Neural progenitor cell (in vitro differentiated cells): ENCODE results near the gene GRM2. TPM values are rescaled to one million over a fixed set of nuclear protein-coding genes. Genes with fewer than 3 reads are reported as not detected.

Source experiments
- DNase-seq: peaks from one replicate; pipeline ENCODE4 v3.0.0-alpha.2; 2016; ENCODE audit warnings: low spot score
- H2AFZ ChIP-seq: fragments of 200-600 bp; sonication (generic); replicated peaks from 2 replicates; pipeline ENCODE4 v1.6.1; 2016; ENCODE audit warnings: antibody characterized with exemption
- H3F3A ChIP-seq: fragments of 200-600 bp; sonication (generic); 2 replicates; pipeline ENCODE4 v1.6.1; 2016; ENCODE audit warnings: antibody characterized with exemption, low read depth
- H3K27ac ChIP-seq: fragments of 200-600 bp; sonication (generic); 2 replicates; pipeline ENCODE4 v1.5.1; 2016; ENCODE audit warnings: mild to moderate bottlenecking
- H3K27me3 ChIP-seq: fragments of 200-600 bp; sonication (generic); 2 replicates; pipeline ENCODE4 v1.6.1; 2016; ENCODE audit warnings: mild to moderate bottlenecking, moderate library complexity
- H3K36me3 ChIP-seq: fragments of 200-600 bp; sonication (generic); 2 replicates; pipeline ENCODE4 v1.5.1; 2016
- H3K4me1 ChIP-seq: fragments of 200-600 bp; sonication (generic); 2 replicates; pipeline ENCODE4 v1.6.1; 2016; ENCODE audit warnings: mixed run types
- H3K4me2 ChIP-seq: fragments of 200-600 bp; sonication (generic); 2 replicates; pipeline ENCODE4 v1.6.1; 2016
- H3K4me3 ChIP-seq: fragments of 200-600 bp; sonication (generic); 2 replicates; pipeline ENCODE4 v1.5.1; 2016
- H3K79me2 ChIP-seq: fragments of 200-600 bp; sonication (generic); 2 replicates; pipeline ENCODE4 v1.6.1; 2016; ENCODE audit warnings: low read depth
- H3K9ac ChIP-seq: fragments of 200-600 bp; sonication (generic); 2 replicates; pipeline ENCODE4 v1.6.1; 2016
- H3K9me3 ChIP-seq: fragments of 200-600 bp; sonication (generic); 2 replicates; pipeline ENCODE4 v1.5.1; 2016; ENCODE audit warnings: low read depth
- H4K20me1 ChIP-seq: fragments of 200-600 bp; sonication (generic); 2 replicates; pipeline ENCODE4 v1.6.1; 2016; ENCODE audit warnings: low read depth
- H3K27ac Mint-ChIP-seq: 3 replicates; pipeline ENCODE4 v1.8.0; 2021; ENCODE audit warnings: mixed read lengths
- H3K27me3 Mint-ChIP-seq: 2 replicates; pipeline ENCODE4 v1.8.0; 2022; ENCODE audit warnings: low read depth, mild to moderate bottlenecking, inconsistent platforms, moderate library complexity, mixed read lengths; ENCODE audit not compliant: insufficient read depth
- H3K36me3 Mint-ChIP-seq: 3 replicates; pipeline ENCODE4 v1.8.0; 2021; ENCODE audit warnings: mixed read lengths
- H3K4me1 Mint-ChIP-seq: 3 replicates; pipeline ENCODE4 v1.8.0; 2021; ENCODE audit warnings: mixed read lengths
- H3K4me3 Mint-ChIP-seq: 3 replicates; pipeline ENCODE4 v1.8.0; 2021; ENCODE audit warnings: mild to moderate bottlenecking, moderate library complexity, mixed read lengths
- H3K9me3 Mint-ChIP-seq: 3 replicates; pipeline ENCODE4 v1.8.0; 2020; ENCODE audit warnings: mixed read lengths
- EZH2 ChIP-seq: fragments of 200-600 bp; sonication (generic); IDR thresholded peaks from 2 replicates; pipeline ENCODE4 v1.6.1; 2017; ENCODE audit warnings: antibody characterized with exemption, mild to moderate bottlenecking, moderate library complexity
- EZH2phosphoT487 ChIP-seq: fragments of 200-600 bp; sonication (generic); IDR thresholded peaks from 2 replicates; pipeline ENCODE4 v1.6.1; 2017; ENCODE audit warnings: antibody characterized with exemption
- total RNA-seq: library from RNA; depleted of rRNA; stranded (reverse); fragments of >200 nt; gene quantifications from 2 replicates; pipeline ENCODE4 v1.2.3, GENCODE V29; 2015; ENCODE audit warnings: low replicate concordance
- TF ChIP-seq, protein P1 (sequence below): fragments of 200-600 bp; sonication (generic); IDR thresholded peaks from 2 replicates; pipeline ENCODE4 v1.5.1; 2017; ENCODE audit warnings: antibody characterized with exemption, mild to moderate bottlenecking

Gene GRM2
- total RNA-seq, 1 donor from 2014 or later: 1.9 TPM

DNA sequence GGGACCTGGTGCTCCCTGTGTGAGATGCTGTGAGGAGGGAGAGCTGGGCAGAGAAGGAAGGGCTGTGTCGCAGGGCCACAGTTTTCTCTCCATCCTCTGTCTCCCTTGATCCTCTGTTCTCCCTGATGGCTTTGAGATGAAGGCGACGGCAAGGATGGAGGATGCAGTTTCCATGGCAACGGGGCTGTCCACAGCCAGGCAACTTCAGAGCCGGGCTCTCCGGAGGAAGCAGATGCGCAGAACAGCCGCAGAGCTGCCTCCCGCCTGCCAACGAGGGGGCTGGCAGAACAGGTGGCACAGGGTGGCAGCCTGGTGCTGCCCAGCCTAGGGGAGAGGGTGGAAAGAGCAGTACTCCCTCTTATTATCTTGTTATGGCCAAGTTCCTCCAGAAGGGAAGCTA lies 9.9 kb upstream of the GRM2 start:
- H3K4me1 Mint-ChIP-seq: peaks cover 2% of the 10 kb centered on the region
- H3K9ac ChIP-seq: no peak overlapping the region
- H3K9me3 ChIP-seq: no peaks in the 10 kb centered on the region
- peaks cover 3% of the 10 kb centered on the region for H3K36me3 Mint-ChIP-seq
- H3K4me1 ChIP-seq: peaks cover 3% of the 10 kb centered on the region
- H4K20me1 ChIP-seq: no peaks in the 10 kb centered on the region
- peaks cover 4% of the 10 kb centered on the region for H3K27me3 Mint-ChIP-seq
- H3K36me3 ChIP-seq: no peaks in the 10 kb centered on the region
- no peak overlapping the region for H3K27ac Mint-ChIP-seq
- no peaks in the 10 kb centered on the region for H3K79me2 ChIP-seq
- no peaks in the 10 kb centered on the region for H3K27me3 ChIP-seq
- no peak overlapping the region for H3K4me3 ChIP-seq
- no peak overlapping the region for H2AFZ ChIP-seq
- H3K4me3 Mint-ChIP-seq: no peak overlapping the region
- H3K27ac ChIP-seq: no peak overlapping the region
- no peak overlapping the region for H3K4me2 ChIP-seq
- TF ChIP-seq EZH2 (no peak), EZH2phosphoT487 (no peak)
- TF ChIP-seq, protein P1, sequence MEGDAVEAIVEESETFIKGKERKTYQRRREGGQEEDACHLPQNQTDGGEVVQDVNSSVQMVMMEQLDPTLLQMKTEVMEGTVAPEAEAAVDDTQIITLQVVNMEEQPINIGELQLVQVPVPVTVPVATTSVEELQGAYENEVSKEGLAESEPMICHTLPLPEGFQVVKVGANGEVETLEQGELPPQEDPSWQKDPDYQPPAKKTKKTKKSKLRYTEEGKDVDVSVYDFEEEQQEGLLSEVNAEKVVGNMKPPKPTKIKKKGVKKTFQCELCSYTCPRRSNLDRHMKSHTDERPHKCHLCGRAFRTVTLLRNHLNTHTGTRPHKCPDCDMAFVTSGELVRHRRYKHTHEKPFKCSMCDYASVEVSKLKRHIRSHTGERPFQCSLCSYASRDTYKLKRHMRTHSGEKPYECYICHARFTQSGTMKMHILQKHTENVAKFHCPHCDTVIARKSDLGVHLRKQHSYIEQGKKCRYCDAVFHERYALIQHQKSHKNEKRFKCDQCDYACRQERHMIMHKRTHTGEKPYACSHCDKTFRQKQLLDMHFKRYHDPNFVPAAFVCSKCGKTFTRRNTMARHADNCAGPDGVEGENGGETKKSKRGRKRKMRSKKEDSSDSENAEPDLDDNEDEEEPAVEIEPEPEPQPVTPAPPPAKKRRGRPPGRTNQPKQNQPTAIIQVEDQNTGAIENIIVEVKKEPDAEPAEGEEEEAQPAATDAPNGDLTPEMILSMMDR: no peak
- H3K9me3 Mint-ChIP-seq: no peaks in the 10 kb centered on the region
- no peaks in the 10 kb centered on the region for H3F3A ChIP-seq
- DNase-seq: no peak

DNA sequence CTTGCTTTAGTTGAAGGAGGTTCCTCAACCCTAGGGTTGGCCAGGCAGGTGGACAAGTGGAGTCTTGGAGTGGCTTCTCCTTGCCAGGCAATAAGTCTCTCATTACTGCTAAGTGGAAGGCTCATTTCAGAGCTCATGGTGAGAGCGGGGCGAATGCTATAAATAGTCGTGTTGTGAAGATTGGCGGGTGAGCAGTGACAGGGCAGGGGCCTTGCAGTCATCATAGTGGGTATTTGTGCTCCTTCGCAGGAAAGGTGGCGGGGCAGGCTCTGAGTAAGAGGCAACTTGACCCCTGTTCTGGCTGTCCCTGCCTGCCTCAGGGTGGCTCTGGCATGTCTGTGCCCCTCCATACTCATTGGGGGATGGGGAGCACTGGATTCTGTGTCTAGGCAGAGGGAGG lies 8.7 kb upstream of the GRM2 start:
- Mint-ChIP-seq H3K36me3 (peaks cover 3% of the 10 kb centered on the region), H3K4me3 (no peak overlapping the region), H3K27ac (no peak overlapping the region), H3K9me3 (no peaks in the 10 kb centered on the region), H3K4me1 (peaks cover 11% of the 10 kb centered on the region), H3K27me3 (peaks cover 4% of the 10 kb centered on the region)
- Histone ChIP-seq H3K36me3 (no peaks in the 10 kb centered on the region), H3K9ac (no peak overlapping the region), H3F3A (no peaks in the 10 kb centered on the region), H3K27ac (no peak overlapping the region), H4K20me1 (no peaks in the 10 kb centered on the region), H3K4me2 (no peak overlapping the region), H3K4me3 (no peak overlapping the region), H3K9me3 (no peaks in the 10 kb centered on the region), H3K27me3 (no peaks in the 10 kb centered on the region), H3K79me2 (no peaks in the 10 kb centered on the region), H3K4me1 (peaks cover 14% of the 10 kb centered on the region), H2AFZ (no peak overlapping the region)
- TF ChIP-seq, protein P1: no peak
- TF ChIP-seq EZH2 (no peak), EZH2phosphoT487 (no peak)
- DNase-seq: no peak

DNA sequence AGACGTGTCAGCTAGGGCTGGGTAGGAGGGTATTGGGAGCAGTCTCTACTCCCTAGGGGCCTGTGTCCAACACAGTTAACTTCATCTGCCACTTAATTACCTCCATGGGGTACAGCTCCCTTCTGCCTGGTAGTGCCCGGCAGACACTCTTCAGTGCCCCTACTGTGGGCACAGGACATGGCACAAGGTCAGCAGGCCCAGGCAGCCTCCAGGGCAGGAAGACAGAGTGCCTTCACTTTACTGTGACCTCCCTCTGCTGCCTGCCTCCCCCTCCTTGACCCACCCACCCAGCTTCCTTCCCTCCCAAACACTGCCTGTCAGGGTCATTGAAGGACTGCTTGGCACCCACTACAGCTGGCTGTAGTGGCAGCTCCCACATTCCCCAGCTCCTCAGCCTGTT lies 6.5 kb upstream of the GRM2 start:
- Mint-ChIP-seq H3K9me3 (no peaks in the 10 kb centered on the region), H3K27me3 (peaks cover 9% of the 10 kb centered on the region), H3K27ac (no peak overlapping the region), H3K36me3 (peaks cover 2% of the 10 kb centered on the region), H3K4me3 (no peak overlapping the region), H3K4me1 (peaks cover 26% of the 10 kb centered on the region)
- H4K20me1 ChIP-seq: no peaks in the 10 kb centered on the region
- H3K4me1 ChIP-seq: peaks cover 29% of the 10 kb centered on the region
- H3K9me3 ChIP-seq: no peaks in the 10 kb centered on the region
- H3K4me3 ChIP-seq: no peak overlapping the region
- H3F3A ChIP-seq: peaks cover 8% of the 10 kb centered on the region
- TF ChIP-seq EZH2 (no peak), EZH2phosphoT487 (no peak)
- TF ChIP-seq, protein P1: no peak
- peaks cover 2% of the 10 kb centered on the region for H3K27me3 ChIP-seq
- DNase-seq: no peak
- H3K27ac ChIP-seq: no peak overlapping the region
- no peaks in the 10 kb centered on the region for H3K36me3 ChIP-seq
- H3K4me2 ChIP-seq: no peak overlapping the region
- no peak overlapping the region for H3K9ac ChIP-seq
- H2AFZ ChIP-seq: no peak overlapping the region
- no peaks in the 10 kb centered on the region for H3K79me2 ChIP-seq
